ENCODE results near the gene EXOC3L2. TPM values are rescaled to one million over a fixed set of nuclear protein-coding genes. Genes with fewer than 3 reads are reported as not detected.

Gene EXOC3L2
- total RNA-seq, 1 donor from 2014 or later, result not detected

GRCh38 chr19:45247136-45247535, 1.9 kb upstream of the EXOC3L2 start:
- Mint-ChIP-seq H3K36me3 (ENCODE audit: low read depth) (no peaks in the 10 kb centered on the region), H3K4me3 (no peak overlapping the region), H3K9me3 (no peaks in the 10 kb centered on the region), H3K27ac (no peak overlapping the region), H3K4me1 (peaks cover 12% of the 10 kb centered on the region), H3K27me3 (peaks cover 11% of the 10 kb centered on the region)
- intact Hi-C loops (cut with micrococcal nuclease), result no loop called here
- TF ChIP-seq, protein P1, sequence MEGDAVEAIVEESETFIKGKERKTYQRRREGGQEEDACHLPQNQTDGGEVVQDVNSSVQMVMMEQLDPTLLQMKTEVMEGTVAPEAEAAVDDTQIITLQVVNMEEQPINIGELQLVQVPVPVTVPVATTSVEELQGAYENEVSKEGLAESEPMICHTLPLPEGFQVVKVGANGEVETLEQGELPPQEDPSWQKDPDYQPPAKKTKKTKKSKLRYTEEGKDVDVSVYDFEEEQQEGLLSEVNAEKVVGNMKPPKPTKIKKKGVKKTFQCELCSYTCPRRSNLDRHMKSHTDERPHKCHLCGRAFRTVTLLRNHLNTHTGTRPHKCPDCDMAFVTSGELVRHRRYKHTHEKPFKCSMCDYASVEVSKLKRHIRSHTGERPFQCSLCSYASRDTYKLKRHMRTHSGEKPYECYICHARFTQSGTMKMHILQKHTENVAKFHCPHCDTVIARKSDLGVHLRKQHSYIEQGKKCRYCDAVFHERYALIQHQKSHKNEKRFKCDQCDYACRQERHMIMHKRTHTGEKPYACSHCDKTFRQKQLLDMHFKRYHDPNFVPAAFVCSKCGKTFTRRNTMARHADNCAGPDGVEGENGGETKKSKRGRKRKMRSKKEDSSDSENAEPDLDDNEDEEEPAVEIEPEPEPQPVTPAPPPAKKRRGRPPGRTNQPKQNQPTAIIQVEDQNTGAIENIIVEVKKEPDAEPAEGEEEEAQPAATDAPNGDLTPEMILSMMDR (IDR thresholded peaks at IDR 0.05), result no peak
- CTCF ChIA-PET, result no interaction called here
- no peak for DNase-seq
- ATAC-seq (ENCODE audit: low read depth), result no peak
- POLR2A ChIA-PET, result no interaction called here

- H3K27me3 Mint-ChIP-seq, result peaks cover 15% of the 10 kb centered on the region
- CTCF ChIA-PET, result no interaction called here
- no peak for DNase-seq
- H3K36me3 Mint-ChIP-seq (ENCODE audit: low read depth), result no peaks in the 10 kb centered on the region
- no peak for ATAC-seq (ENCODE audit: low read depth)
- no peak overlapping the region for H3K4me3 Mint-ChIP-seq
- H3K4me1 Mint-ChIP-seq, result peaks cover 9% of the 10 kb centered on the region
- TF ChIP-seq, protein P1 (IDR thresholded peaks at IDR 0.05), result no peak
- intact Hi-C loops (cut with micrococcal nuclease), result no loop called here
- no peaks in the 10 kb centered on the region for H3K9me3 Mint-ChIP-seq
- H3K27ac Mint-ChIP-seq, result no peak overlapping the region
- POLR2A ChIA-PET, result no interaction called here
Observed at GRCh38 chr19:45245826-45246225, 619 bp upstream of the EXOC3L2 start.

GRCh38 chr19:45244133-45244794, 943 bp downstream of the EXOC3L2 start:
- Mint-ChIP-seq H3K36me3 (ENCODE audit: low read depth) (no peaks in the 10 kb centered on the region), H3K9me3 (no peaks in the 10 kb centered on the region), H3K27ac (no peak overlapping the region), H3K27me3 (peaks cover 15% of the 10 kb centered on the region), H3K4me3 (no peak overlapping the region), H3K4me1 (peaks cover 6% of the 10 kb centered on the region)
- no peak for DNase-seq
- intact Hi-C loops (cut with micrococcal nuclease), result no loop called here
- POLR2A ChIA-PET, result no interaction called here
- TF ChIP-seq, protein P1 (IDR thresholded peaks at IDR 0.05), result no peak
- CTCF ChIA-PET, result no interaction called here
- ATAC-seq (ENCODE audit: low read depth), result no peak

GRCh38 chr19:45243144-45243732, 2.0 kb downstream of the EXOC3L2 start:
- Mint-ChIP-seq H3K9me3 (no peaks in the 10 kb centered on the region), H3K4me1 (peaks cover 2% of the 10 kb centered on the region), H3K4me3 (no peak overlapping the region), H3K27me3 (peaks cover 16% of the 10 kb centered on the region), H3K36me3 (ENCODE audit: low read depth) (no peaks in the 10 kb centered on the region), H3K27ac (no peak overlapping the region)
- CTCF ChIA-PET, result no interaction called here
- POLR2A ChIA-PET, result interaction anchor here (0.5 kb wide), 1 partner anchor 171 kb away, joined by 3 read pairs; no protein-coding TSS in a partner anchor
- no peak for ATAC-seq (ENCODE audit: low read depth)
- TF ChIP-seq, protein P1 (IDR thresholded peaks at IDR 0.05), result no peak
- DNase-seq, result no peak
- intact Hi-C loops (cut with micrococcal nuclease), result no loop called here

DNA sequence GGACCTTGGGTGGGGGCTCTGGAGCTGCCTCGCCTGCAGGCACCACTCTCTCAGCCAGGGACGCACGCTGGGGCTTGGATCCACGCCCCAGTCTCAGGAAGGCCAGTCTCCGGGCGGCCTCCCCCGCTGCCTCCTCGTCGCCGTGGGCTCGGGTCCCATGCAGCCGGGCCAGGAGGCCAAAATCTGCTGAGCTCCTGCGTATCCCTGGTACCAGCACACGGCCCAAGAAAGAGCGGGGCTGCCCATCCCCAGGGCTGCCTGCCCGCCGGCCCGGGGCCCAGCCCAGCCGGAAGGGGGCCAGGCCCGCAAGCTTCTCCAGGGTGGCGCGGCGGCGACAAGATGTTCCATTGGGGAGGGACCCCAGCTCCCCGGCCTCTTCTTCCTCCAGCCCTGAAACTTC, 6.7 kb downstream of the EXOC3L2 start:
- peaks cover 28% of the 10 kb centered on the region for H3K27me3 Mint-ChIP-seq
- TF ChIP-seq, protein P1 (IDR thresholded peaks at IDR 0.05), result no peak
- H3K27ac Mint-ChIP-seq, result no peak overlapping the region
- ChIA-PET CTCF (no interaction called here), POLR2A (no interaction called here)
- ATAC-seq (ENCODE audit: low read depth) (no peak), DNase-seq (no peak)
- no peaks in the 10 kb centered on the region for H3K36me3 Mint-ChIP-seq (ENCODE audit: low read depth)
- no peaks in the 10 kb centered on the region for H3K9me3 Mint-ChIP-seq
- no peak overlapping the region for H3K4me3 Mint-ChIP-seq
- intact Hi-C loops (cut with micrococcal nuclease), result no loop called here
- peaks cover 12% of the 10 kb centered on the region for H3K4me1 Mint-ChIP-seq

Data from activated B cell treated with CpG ODN at 0.5 μM for 24 hours (primary cell).